Body of pancreas (tissue), 4 donors: ENCODE measurements around the gene MAPK8IP2. TPM values are rescaled to one million over a fixed set of nuclear protein-coding genes. Genes with fewer than 3 reads are reported as not detected.

ENCODE experiments used
- ATAC-seq: fragments of 150-250 bp; one replicate; pipeline ENCODE4 v1.9.1; 2016
- DNase-seq, 4 donors: peaks; one replicate each; pipeline ENCODE4 v3.0.0-alpha.2; 2019
- H3K27ac ChIP-seq, 4 donors: fragments of 200-600 bp; sonication (generic); 1 replicate in 3 of 4; 2 replicates in 1 of 4; pipeline versions ENCODE4 v1.5.1 to v1.6.1; 2016 to 2019; ENCODE audit warnings: mild to moderate bottlenecking in 1 of 4, mixed read lengths in 1 of 4, moderate library complexity in 1 of 4
- H3K27me3 ChIP-seq, 2 donors: fragments of 200-600 bp; sonication (generic); one replicate each; pipeline ENCODE4 v1.6.0; 2016; ENCODE audit warnings: mild to moderate bottlenecking in 1 of 2
- H3K36me3 ChIP-seq, 2 donors: fragments of 200-600 bp; sonication (generic); replicated peaks in 1 of 2; 2 replicates each; pipeline ENCODE4 v1.5.1; 2016; ENCODE audit warnings: low read depth in 2 of 2; ENCODE audit not compliant: insufficient read depth in 1 of 2
- H3K4me1 ChIP-seq: fragments of 200-600 bp; sonication (generic); one replicate; pipeline ENCODE4 v1.6.0; 2016
- H3K4me3 ChIP-seq, 2 donors: fragments of 200-600 bp; sonication (generic); 1 replicate in 1 of 2; 2 replicates in 1 of 2; pipeline ENCODE4 v1.5.1; 2016 to 2019
- H3K9me3 ChIP-seq, 3 donors: fragments of 200-600 bp; sonication (generic); 1 replicate in 2 of 3; 2 replicates in 1 of 3; pipeline ENCODE4 v1.5.1; 2016
- CTCF ChIP-seq, 7 experiments: fragments of 450-650 bp in 4 of 7; fragments of 200-600 bp in 3 of 7; sonication (generic) in 3 of 7; IDR thresholded peaks; one replicate each; pipeline ENCODE4 v1.5.1; 2016 to 2019; ENCODE audit warnings: antibody characterized with exemption in 7 of 7
- POLR2A ChIP-seq, 3 donors: fragments of 450-650 bp; IDR thresholded peaks; one replicate each; pipeline ENCODE4 v1.6.1; 2016; ENCODE audit warnings: antibody characterized with exemption in 3 of 3, mild to moderate bottlenecking in 2 of 3
- WGBS, 2 donors: methylation state at CpG; one replicate each; pipeline ENCODE4 v1.1.5; 2017; 5-methylcytosine and 5-hydroxymethylcytosine counted together
- intact Hi-C: fragments of 100-400 bp; cut with DNase I; formaldehyde crosslinking; loops from one replicate; pipeline ENCODE4 v1.15.1; 2023
- total RNA-seq, 2 donors: library from RNA; depleted of rRNA; stranded (reverse); fragments of >200 nt; gene quantifications; one replicate each; pipeline ENCODE4 v1.1.0, GENCODE V29; 2016

The MAPK8IP2 gene
- total RNA-seq, 2 donors from 2014 or later, result 2.9 to 3.6 TPM

- TF ChIP-seq POLR2A (IDR thresholded peaks at IDR 0.05) (no peak), CTCF (IDR thresholded peaks at IDR 0.05) (no peak)
- intact Hi-C loops, result no loop called here
- DNase-seq (no peak), ATAC-seq (no peak)
- Histone ChIP-seq H3K4me1 (peaks cover 25% of the 10 kb centered on the region), H3K36me3 (no peaks in the 10 kb centered on the region), H3K9me3 (no peaks in the 10 kb centered on the region), H3K4me3 (no peak within 1 kb of the TSS), H3K27me3 (no peaks in the 10 kb centered on the region), H3K27ac (no peak within 1 kb of the TSS)
- WGBS, 2 donors, result 41 to 53% methylated on average over 11 to 43 of the region's 63 CpGs
These were observed 22.4 kb upstream of the MAPK8IP2 start, which contains the start of gene CPT1B for GRCh38 chr22:50577987-50578775. TSS of gene CPT1B (minus strand) at chr22:50578427. CDS start at chr22:50577915, 512 bp downstream.

GRCh38 chr22:50578776-50579310, 21.8 kb upstream of the MAPK8IP2 start:
- Histone ChIP-seq H3K36me3 (no peaks in the 10 kb centered on the region), H3K9me3 (no peaks in the 10 kb centered on the region), H3K4me1 (peaks cover 32% of the 10 kb centered on the region), H3K27me3 (no peaks in the 10 kb centered on the region), H3K4me3 (no peak overlapping the region), H3K27ac (no peak overlapping the region)
- intact Hi-C loops, result no loop called here
- DNase-seq, result no peak
- WGBS, 2 donors, result 72 to 82% methylated on average over 5 to 8 of the region's 8 CpGs
- TF ChIP-seq CTCF (IDR thresholded peaks at IDR 0.05) (no peak), POLR2A (IDR thresholded peaks at IDR 0.05) (no peak)
- no peak for ATAC-seq

- no peak overlapping the region for H3K27ac ChIP-seq
- no peak for TF ChIP-seq CTCF (IDR thresholded peaks at IDR 0.05)
- TF ChIP-seq POLR2A (IDR thresholded peaks at IDR 0.05), result no peak
- 94 to 95% methylated on average over 4 of the region's 4 CpGs for WGBS, 2 donors
- DNase-seq (no peak), ATAC-seq (no peak)
- H3K4me3 ChIP-seq, result no peak overlapping the region
- no peaks in the 10 kb centered on the region for H3K36me3 ChIP-seq
- peaks cover 33% of the 10 kb centered on the region for H3K4me1 ChIP-seq
- intact Hi-C loops, result no loop called here
- no peaks in the 10 kb centered on the region for H3K27me3 ChIP-seq
- no peaks in the 10 kb centered on the region for H3K9me3 ChIP-seq
These were observed 20.8 kb upstream of the MAPK8IP2 start for GRCh38 chr22:50579752-50580151.

GRCh38 chr22:50581031-50581949, 19.3 kb upstream of the MAPK8IP2 start:
- Histone ChIP-seq H3K9me3 (no peaks in the 10 kb centered on the region), H3K4me3 (peak overlapping the region in 1 of 2 donors; percentile 30), H3K27ac (peak overlapping the region in 1 of 4 donors; percentile 98), H3K36me3 (no peaks in the 10 kb centered on the region), H3K27me3 (no peaks in the 10 kb centered on the region), H3K4me1 (peaks cover 33% of the 10 kb centered on the region)
- ATAC-seq, result no peak
- 86 to 90% methylated on average over 16 to 22 of the region's 22 CpGs for WGBS, 2 donors
- intact Hi-C loops, result no loop called here
- DNase-seq, result no peak
- no peak for TF ChIP-seq CTCF (IDR thresholded peaks at IDR 0.05)
- TF ChIP-seq POLR2A (IDR thresholded peaks at IDR 0.05), result no peak
